HEK293T (cell line): ENCODE measurements around the gene NT5M.

Source experiments
- CTCF ChIA-PET: fragments of 350-600 bp; formaldehyde crosslinking; extraction: SDS; loops from one replicate; lab custom pipeline; 2021; ENCODE audit warnings: antibody characterized with exemption, inconsistent platforms; lab: Yijun Ruan, JAX
- POLR2A ChIA-PET: fragments of 350-600 bp; formaldehyde crosslinking; extraction: SDS; loops from one replicate; lab custom pipeline; 2020; ENCODE audit warnings: antibody characterized with exemption, inconsistent platforms; lab: Yijun Ruan, JAX
- DNase-seq: peaks from one replicate; pipeline ENCODE4 v3.0.0; 2012; ENCODE audit warnings: mixed read lengths; ENCODE audit errors: extremely low spot score
- ARNT ChIP-seq: fragments of 450-650 bp; IDR thresholded peaks from 2 replicates; pipeline ENCODE4 v1.6.1; 2017; ENCODE audit warnings: mild to moderate bottlenecking
- BHLHE40 ChIP-seq: fragments of 450-650 bp; IDR thresholded peaks from 2 replicates; pipeline ENCODE4 v1.6.1; 2016; ENCODE audit warnings: mild to moderate bottlenecking, moderate library complexity, borderline replicate concordance
- CTBP1 ChIP-seq: fragments of 450-650 bp; IDR thresholded peaks from 2 replicates; pipeline ENCODE4 v1.6.1; 2016; ENCODE audit warnings: borderline replicate concordance
- ELF4 ChIP-seq: fragments of 450-650 bp; IDR thresholded peaks from 2 replicates; pipeline ENCODE4 v1.6.1; 2017; ENCODE audit warnings: antibody characterized with exemption
- FOXA1 ChIP-seq: fragments of 450-650 bp; IDR thresholded peaks from 2 replicates; pipeline ENCODE4 v1.6.1; 2016; ENCODE audit warnings: mild to moderate bottlenecking
- FOXK2 ChIP-seq: fragments of 450-650 bp; IDR thresholded peaks from 2 replicates; pipeline ENCODE4 v1.6.1; 2016; ENCODE audit warnings: mild to moderate bottlenecking
- FOXM1 ChIP-seq: fragments of 450-650 bp; IDR thresholded peaks from 2 replicates; pipeline ENCODE4 v1.6.1; 2017; ENCODE audit warnings: mild to moderate bottlenecking, borderline replicate concordance
- HDGF ChIP-seq: fragments of 450-650 bp; IDR thresholded peaks from 2 replicates; pipeline ENCODE4 v1.6.1; 2017; ENCODE audit warnings: antibody characterized with exemption, borderline replicate concordance
- L3MBTL2 ChIP-seq: fragments of 450-650 bp; conservative IDR thresholded peaks from 2 replicates; pipeline ENCODE4 v1.6.1; 2016; ENCODE audit warnings: mild to moderate bottlenecking
- LEF1 ChIP-seq: fragments of 450-650 bp; IDR thresholded peaks from 2 replicates; pipeline ENCODE4 v1.6.1; 2017; ENCODE audit warnings: mild to moderate bottlenecking, borderline replicate concordance
- NFRKB ChIP-seq: fragments of 450-650 bp; IDR thresholded peaks from 2 replicates; pipeline ENCODE4 v1.6.1; 2016; ENCODE audit warnings: mild to moderate bottlenecking, moderate library complexity
- SP1 ChIP-seq: fragments of 450-650 bp; IDR thresholded peaks from 2 replicates; pipeline ENCODE4 v1.6.1; 2017
- SUZ12 ChIP-seq: fragments of 450-650 bp; IDR thresholded peaks from 2 replicates; pipeline ENCODE4 v1.6.1; 2016; ENCODE audit warnings: mild to moderate bottlenecking
- TARDBP ChIP-seq: fragments of 450-650 bp; IDR thresholded peaks from 2 replicates; pipeline ENCODE4 v1.6.1; 2016
- ZNF384 ChIP-seq: fragments of 450-650 bp; IDR thresholded peaks from 2 replicates; pipeline ENCODE4 v1.6.1; 2016
- TF ChIP-seq, protein P1 (sequence below): fragments of 450-650 bp; IDR thresholded peaks from 2 replicates; pipeline ENCODE4 v1.6.1; 2016

NT5M gene

DNA sequence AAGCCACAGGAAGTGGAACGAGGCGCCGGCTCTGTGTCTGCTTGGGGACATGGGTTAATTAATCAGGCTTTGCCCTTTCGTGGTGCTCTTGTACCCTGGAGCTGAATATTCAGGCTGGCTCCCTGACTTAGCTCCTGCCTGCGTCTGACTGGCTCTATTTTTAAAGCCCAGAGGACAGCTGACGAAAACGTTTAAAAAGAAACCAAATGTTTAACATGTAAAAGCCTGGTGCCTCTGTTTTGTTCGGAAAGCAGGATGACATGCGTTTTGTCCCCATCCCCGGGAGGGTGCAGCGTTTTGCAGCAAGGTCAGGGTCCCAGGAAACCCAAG lies 61.1 kb downstream of the NT5M start:
- DNase-seq = no peak
- ChIA-PET POLR2A (interaction anchor here (0.6 to 1.2 kb wide), 2 partner anchors 13 to 198 kb away, joined by 3 read pairs; no protein-coding TSS in a partner anchor), CTCF (interaction anchor here (1.0 to 1.4 kb wide), 2 partner anchors 14 to 205 kb away, joined by 4 to 7 read pairs; no protein-coding TSS in a partner anchor)
- TF ChIP-seq, protein P1, sequence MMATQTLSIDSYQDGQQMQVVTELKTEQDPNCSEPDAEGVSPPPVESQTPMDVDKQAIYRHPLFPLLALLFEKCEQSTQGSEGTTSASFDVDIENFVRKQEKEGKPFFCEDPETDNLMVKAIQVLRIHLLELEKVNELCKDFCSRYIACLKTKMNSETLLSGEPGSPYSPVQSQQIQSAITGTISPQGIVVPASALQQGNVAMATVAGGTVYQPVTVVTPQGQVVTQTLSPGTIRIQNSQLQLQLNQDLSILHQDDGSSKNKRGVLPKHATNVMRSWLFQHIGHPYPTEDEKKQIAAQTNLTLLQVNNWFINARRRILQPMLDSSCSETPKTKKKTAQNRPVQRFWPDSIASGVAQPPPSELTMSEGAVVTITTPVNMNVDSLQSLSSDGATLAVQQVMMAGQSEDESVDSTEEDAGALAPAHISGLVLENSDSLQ = no peak
- TF ChIP-seq FOXM1 = no peak
- no peak for TF ChIP-seq ZNF384
- no peak for TF ChIP-seq SUZ12
- no peak for TF ChIP-seq HDGF
- no peak for TF ChIP-seq CTBP1
- no peak for TF ChIP-seq LEF1
- TF ChIP-seq NFRKB = no peak
- TF ChIP-seq TARDBP = no peak
- no peak for TF ChIP-seq BHLHE40
- no peak for TF ChIP-seq FOXK2

DNA sequence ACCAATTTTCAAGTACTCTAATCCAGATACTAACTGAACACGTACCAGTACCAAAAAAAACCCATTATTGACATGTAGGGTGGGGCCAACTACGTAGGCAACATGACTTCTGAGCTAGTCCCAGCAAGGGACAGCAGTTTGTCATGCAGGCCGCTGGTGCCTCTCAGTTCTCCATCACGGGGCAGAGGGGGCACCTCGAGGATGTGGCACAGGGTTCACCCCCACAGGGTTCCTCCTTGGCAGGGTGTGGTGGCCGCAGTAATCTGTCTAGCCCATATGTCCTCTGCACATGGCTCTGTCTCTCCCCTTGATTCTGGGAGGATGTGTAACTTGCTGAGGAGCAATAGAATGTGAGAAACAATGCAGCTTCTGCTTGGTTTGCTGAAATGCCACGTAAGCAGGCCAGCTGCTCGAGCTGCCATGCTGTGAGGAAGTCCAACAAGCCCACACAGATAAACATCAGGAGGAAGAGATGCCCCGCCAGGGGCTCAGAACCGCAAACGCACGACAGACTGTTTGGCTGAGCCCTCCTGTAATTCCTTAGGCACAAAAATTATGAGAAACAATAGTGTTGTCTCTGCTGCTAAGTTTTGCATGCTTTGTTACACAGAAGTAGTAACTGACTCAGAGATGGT lies 62.4 kb downstream of the NT5M start:
- DNase-seq = no peak
- TF ChIP-seq, protein P1 = no peak
- TF ChIP-seq HDGF = no peak
- no peak for TF ChIP-seq SUZ12
- TF ChIP-seq LEF1 = no peak
- no peak for TF ChIP-seq TARDBP
- no peak for TF ChIP-seq CTBP1
- no peak for TF ChIP-seq ELF4
- TF ChIP-seq SP1 = no peak
- TF ChIP-seq FOXA1 = no peak
- no peak for TF ChIP-seq FOXK2
- TF ChIP-seq FOXM1 = no peak
- no peak for TF ChIP-seq L3MBTL2
- TF ChIP-seq NFRKB = no peak
- no peak for TF ChIP-seq ZNF384
- TF ChIP-seq ARNT = no peak
- ChIA-PET POLR2A (no interaction called here), CTCF (interaction anchor here (0.7 kb wide), 2 partner anchors 11 to 12 kb away, joined by 3 read pairs; no protein-coding TSS in a partner anchor)

DNA sequence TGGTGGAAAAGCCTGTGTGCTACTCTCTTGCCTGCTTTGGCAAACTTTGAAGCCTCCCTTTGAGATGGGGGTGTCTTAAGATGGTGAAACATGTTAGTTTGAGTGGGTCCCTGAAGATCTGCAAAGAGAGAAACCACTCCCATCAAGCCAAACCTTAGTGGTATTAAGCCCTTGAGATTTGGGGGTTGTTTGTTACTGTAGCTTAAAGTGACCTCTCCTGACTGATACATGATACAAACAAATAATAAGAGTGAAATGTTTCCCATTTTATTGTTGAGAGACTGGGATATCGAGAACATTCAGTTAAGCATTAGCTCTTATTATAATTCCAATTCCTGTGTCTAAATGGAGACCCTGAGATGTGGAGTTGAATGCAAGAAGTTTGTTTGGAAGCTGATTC lies 63.1 kb downstream of the NT5M start:
- CTCF ChIA-PET = interaction anchor here (0.7 kb wide), 1 partner anchor 11 kb away, joined by 3 read pairs; no protein-coding TSS in a partner anchor
- no peak for TF ChIP-seq FOXM1
- TF ChIP-seq LEF1 = no peak
- TF ChIP-seq FOXK2 = no peak
- no peak for TF ChIP-seq ARNT
- no peak for TF ChIP-seq L3MBTL2
- no peak for TF ChIP-seq BHLHE40
- no peak for TF ChIP-seq SUZ12
- TF ChIP-seq ZNF384 = no peak
- no peak for TF ChIP-seq FOXA1
- TF ChIP-seq ELF4 = no peak
- TF ChIP-seq CTBP1 = no peak
- TF ChIP-seq NFRKB = no peak
- no peak for TF ChIP-seq SP1
- no peak for DNase-seq
- POLR2A ChIA-PET = no interaction called here

DNA sequence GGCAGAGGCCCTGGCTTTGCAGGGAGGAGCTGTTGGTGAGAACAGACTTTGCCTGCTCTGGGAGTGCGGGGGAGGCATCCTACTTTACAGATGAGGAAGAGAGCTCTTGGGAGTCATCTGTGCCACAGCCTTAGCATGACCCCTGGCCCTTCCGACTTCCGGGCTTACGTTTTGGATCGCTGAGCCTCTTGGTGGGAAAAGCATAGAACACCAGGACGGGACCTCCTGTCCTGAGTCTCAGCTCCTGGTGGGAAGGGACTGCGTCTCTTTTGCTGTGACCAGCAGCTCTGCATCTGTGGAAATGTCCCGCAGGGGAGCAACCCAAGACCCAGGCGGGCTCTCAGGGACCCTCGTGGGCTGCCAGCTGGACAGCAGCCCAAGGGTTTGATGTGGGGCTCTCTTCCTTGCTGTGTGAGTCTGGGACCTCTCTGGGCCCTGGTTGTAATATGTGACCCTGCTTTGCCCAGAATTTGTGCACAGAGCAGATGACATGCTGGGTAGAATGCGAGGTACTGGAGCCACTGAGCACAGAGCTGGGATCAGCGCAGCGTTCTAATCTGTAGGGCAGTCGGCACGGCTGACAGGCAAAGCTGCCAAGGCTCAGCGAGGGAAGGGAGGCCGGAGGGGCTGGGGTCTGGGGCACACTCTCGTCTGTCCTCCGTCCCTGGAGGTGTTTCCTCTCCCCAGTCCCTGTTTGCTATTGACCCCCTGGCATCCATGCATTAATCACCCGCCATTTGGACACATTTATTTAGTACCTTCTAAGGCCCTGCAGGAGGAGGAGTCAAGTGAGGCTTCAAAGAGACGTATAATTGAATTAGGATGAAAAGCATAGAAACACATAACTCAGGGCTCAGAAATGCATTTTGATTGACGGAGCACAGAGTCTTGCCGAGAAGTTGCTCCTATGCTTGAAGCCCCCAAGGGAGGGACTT lies 64.0 kb downstream of the NT5M start:
- ChIA-PET POLR2A (no interaction called here), CTCF (no interaction called here)
- TF ChIP-seq BHLHE40 = no peak
- TF ChIP-seq ZNF384 = no peak
- no peak for TF ChIP-seq SUZ12
- TF ChIP-seq ELF4 = no peak
- TF ChIP-seq SP1 = no peak
- TF ChIP-seq FOXA1 = no peak
- no peak for TF ChIP-seq ARNT
- no peak for TF ChIP-seq NFRKB
- TF ChIP-seq, protein P1 = no peak
- TF ChIP-seq CTBP1 = no peak
- no peak for TF ChIP-seq FOXM1
- TF ChIP-seq LEF1 = no peak
- no peak for TF ChIP-seq FOXK2
- no peak for DNase-seq

DNA sequence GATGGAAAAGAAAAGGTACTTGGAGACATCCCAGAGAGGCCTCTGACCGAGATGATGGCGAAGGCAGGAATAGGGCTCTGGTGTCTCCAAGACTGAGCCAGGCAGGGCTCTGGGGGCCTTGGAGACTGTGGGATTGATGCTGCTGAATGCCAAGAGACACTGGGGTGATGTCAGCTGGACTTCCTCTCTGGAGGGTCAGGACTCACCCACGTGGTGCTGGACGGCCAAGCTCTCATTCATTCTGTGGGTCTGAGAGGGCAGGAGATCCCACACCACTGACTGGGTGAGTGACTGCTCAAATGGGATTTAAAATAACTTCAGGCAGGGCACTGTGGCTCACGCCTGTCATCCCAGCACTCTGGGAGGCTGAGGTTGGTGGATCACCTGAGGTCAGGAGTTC lies 64.8 kb downstream of the NT5M start:
- CTCF ChIA-PET = no interaction called here

More for the DNA sequence above, 64.8 kb downstream of the NT5M start:
- TF ChIP-seq NFRKB = no peak
- no peak for TF ChIP-seq FOXK2
- TF ChIP-seq HDGF = no peak
- TF ChIP-seq BHLHE40 = no peak
- no peak for TF ChIP-seq FOXM1
- no peak for TF ChIP-seq LEF1
- no peak for TF ChIP-seq L3MBTL2
- no peak for DNase-seq
- POLR2A ChIA-PET = no interaction called here
